ENCODE results near the gene THSD4.
"Not testable (repeated sequence)": the region's sequence is repeated elsewhere in the genome, so short reads cannot be mapped to it uniquely, and the experiment has no call there.

The THSD4 gene

DNA sequence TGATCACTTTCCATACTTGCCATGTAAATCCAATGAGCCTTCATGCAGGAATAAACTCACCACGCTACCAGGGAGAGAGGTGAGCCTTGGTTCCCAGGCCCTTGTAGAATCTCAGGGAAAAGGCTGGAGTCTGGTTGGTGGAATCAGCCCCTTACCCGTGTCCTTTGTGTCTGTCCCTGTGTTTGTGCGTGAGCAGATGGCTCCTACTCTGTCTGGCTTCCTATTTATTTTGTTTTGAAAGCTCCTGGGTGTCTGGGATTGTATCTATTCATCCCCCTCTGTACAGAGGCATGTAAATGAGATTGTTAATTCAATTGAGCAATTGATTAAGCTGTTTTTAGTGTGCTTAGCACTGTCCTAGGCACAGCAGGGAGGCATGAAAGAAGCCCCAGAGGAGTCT, 278.1 kb downstream of the THSD4 start:
- no peak for DNase-seq

DNA sequence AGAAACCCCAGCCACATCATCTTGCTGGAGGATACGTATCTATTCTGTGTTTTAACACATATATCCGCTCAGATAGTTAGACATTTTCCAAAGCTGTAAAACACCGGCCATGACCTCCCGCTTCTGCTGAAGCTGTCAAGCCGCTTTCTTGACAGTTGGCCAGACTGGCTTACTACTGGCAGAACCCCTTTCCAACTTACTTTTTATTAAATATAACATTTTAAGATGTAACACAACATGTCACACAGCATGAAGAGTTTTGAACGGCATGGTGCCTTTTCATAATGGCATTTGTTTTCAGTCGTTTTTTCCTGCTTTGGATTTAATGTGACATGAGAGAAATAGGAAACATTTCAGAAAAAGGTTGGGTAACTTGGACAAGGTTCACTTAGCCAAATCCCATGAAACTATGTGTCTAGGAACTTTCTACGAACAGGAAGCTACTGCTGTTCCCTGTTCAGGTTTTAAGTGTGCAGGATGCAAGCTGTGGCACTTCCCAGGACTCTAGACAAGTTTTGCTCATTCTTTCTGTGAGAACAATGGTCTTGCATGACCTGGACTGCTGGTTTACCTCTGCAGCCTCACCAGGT, 281.4 kb downstream of the THSD4 start:
- DNase-seq, result no peak

DNA sequence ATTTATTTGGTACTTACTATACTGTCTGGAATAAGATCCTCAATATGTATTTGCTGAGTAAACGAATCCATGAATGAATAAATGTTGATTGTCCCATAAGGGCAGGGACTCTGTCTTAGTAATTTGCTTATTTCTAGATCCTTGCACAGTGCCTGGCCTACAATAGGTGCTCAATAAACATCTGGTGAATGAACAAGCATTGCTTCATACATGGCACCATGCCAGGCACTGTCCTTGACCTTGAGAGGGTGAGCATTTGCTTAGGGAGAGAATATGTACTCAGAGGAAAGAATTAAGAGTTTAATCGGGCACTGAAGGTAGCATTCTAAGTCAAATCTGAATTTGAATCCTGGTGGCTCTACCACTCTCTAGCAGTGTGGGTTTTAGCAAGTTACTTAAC, 282.1 kb downstream of the THSD4 start:
- no peak for DNase-seq

DNA sequence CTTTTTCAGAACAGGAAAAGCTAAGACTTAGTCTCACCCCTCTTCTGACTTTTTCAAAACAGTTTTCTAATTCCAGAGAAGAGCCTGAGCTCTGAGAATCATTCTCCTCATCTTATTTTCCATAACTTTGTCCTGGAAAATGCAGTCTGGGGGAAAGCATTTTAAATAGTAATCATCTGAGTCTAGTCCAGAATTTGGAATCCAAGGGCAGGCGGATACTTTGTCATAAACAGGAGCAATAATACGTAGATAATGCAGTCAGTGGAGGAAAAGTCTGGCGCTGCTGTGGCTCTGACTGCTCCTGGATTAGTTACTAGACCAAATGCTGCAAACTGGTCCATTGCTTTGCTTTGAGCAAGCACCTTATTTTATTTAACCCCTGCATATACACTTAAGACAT, 285.0 kb downstream of the THSD4 start:
- DNase-seq, result no peak

DNA sequence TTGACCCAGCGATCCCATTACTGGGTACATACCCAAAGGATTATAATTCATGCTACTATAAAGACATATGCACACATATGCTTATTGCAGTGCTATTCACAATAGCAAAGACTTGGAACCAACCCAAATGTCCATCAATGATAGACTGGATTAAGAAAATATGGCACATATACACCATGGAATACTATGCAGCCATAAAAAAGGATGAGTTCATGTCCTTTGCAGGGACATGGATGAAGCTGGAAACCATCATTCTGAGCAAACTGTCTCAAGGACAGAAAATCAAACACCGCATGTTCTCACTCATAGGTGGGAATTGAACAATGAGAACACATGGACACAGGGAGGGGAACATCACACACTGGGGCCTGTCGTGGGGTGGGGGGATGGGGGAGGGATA, 286.5 kb downstream of the THSD4 start:
- not testable (repeated sequence) for DNase-seq

DNA sequence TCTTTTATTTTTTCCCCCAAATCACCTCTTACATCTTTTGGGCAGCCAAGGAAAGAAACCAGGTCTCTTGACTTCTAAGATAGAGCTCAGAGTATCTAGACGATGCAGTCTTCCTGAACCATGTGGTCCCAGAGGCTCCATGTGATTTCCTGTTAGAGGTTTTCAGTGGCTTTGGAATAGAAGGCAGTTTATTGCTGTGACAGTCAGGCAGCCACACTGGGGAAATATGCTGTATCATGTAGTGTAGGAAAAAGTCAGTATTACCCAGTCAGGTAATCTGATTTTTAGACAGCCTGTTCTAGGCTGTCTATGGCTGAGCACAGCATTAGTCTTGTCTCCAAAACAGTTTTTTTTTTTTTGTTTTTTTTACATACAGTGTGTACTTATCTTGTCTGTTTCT, 294.3 kb downstream of the THSD4 start:
- DNase-seq, result no peak

DNA sequence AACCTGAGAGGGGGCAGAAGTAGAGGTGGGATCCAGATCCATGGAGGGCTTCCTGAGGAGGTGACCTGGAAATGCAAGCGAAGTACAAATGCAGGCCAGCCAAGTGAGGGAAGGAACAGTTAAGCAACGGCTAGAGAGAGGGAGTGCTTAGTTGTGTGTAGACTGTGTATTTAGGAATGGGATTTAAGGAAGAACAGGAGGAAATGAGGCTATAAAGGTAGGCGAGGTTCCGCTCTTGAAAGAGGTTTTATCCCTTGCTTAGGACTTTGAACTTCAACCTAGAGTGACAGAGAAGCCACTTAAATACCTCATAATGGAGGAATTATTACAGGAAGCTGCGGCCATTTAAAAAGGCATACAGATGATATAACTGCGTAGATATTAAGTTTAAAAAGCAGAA, 295.1 kb downstream of the THSD4 start:
- no peak for DNase-seq

DNA sequence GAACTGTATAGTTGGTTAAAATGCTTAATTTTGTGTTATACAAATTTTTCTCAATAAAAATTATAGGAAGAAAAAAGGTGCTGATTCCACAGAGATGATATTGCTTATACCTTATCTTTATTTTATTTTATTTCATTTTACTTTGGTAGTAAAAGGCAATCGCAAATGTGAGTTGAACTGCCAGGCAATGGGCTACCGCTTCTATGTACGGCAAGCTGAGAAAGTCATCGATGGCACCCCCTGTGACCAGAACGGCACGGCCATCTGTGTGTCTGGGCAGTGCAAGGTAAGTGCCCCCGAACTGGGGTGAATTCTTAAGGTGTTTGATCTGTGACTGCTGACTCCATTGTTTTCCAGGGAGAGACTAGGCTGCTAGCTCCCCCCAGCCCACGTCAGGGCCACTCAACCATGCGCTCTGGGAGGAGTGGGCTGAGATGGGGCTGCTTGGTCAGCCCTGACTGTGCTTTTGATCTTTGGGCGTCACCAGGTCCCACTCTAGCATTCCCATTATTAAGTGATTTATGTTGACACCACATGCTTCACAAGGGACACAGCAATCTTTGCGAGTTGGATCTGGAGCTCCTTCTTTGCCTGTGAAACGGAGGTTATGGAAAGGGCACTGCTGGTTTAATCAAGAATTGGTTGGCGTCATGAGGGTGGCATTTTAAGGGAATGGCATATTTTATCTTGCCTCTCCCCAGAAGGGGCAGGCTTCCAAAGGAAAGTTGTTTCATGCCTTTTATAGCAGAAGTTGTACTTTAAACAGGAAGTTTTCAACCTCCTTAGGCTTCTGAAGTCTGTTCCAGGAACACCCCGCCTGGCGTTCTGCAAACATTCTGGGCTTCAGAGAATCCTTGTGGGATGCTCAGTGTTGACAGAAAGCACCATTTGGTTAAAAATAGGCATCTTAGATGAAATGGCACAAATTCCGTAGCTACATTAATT, 296.5 kb downstream of the THSD4 start:
- DNase-seq, result peak; percentile 74

DNA sequence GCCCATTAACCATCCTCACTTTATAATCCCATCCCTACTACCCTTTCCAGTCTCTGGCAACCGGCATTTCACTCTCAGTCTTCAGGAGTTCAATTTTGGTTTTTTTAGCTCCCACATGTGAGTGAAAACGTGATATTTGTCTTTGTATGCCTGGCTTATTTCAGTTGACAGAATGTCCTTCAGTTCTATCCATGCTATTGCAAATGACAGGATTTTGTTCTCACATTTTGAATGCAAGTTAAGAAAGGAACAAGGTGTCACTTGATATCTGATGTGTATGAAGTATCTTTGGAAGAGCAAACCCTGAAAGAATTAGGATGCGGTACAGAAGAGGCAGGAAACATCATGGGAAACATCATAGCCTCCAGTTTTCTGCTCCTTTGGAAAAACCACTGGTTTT, 298.1 kb downstream of the THSD4 start:
- no peak for DNase-seq

DNA sequence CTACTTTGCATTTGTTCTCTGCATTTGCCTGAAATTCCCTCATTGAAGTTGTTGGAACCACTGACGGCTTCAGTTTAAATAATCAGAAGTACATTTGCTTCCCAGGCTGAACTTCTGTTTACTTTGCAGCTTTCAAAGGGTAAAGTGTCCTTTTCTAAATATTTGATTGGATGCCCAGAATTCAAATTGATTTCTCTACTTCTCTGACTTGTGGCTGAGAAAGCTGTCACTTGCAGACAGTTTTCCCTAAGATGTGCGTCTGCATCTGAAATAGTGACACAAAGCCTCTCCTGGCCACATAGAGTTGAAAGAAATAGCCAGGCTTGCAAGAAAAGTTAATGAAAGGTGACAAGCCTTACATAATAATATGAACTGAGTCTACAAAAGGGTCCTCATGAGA, 299.6 kb downstream of the THSD4 start:
- no peak for DNase-seq

DNA sequence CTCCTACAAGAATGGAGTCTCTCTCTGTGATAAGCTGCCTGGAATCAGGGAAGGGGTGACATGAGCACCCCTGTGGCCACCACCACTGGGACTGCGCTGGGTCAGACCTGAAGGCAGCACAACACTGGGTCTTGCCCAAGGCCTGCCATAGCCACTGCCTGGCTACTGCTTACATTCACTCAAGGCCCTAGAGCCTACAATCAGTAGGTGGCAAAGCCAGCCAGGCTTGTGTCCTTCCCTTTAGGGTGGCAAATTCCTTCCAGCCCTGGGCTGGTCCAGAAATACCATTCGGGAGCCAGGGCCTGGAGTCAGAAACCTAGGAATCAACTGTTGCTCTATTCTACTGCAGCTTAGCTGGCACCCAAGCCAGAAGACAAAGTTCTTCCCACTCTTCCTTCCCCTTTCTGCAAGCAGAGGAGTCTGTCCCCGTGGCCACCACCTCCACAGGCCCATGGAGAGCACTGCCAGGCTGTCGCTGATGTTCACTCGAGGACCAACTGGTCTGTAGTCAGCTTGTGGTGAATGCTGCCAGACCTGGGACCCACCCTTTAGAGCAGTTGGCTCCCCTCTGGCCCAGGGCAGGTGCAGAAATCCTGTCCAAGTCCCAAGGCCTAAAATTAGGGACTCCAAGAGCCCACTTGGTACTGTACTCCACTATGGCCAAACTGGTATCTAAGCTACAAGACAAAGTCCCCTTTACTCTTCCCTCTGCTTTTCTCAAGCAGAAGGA, 307.4 kb downstream of the THSD4 start:
- no peak for DNase-seq

DNA sequence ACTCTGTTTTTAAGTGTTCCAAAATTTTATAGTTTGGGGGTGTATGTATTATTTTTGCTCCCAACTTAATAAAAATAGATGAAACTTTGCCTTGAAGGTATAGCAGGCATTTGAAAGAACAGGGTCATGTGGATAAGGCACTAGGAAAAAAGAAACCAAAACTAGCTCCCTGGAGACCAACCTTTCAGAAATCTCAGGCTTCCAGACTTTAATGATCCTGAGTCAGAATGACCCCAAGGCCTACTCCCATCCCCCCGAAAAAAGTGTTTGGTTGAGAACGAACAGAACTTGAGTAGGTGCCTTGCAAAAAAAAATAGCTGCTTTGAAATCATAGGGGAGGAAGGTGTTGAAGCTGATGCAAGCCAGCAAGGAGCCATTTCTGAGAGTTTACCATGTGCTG, 309.5 kb downstream of the THSD4 start:
- no peak for DNase-seq

DNA sequence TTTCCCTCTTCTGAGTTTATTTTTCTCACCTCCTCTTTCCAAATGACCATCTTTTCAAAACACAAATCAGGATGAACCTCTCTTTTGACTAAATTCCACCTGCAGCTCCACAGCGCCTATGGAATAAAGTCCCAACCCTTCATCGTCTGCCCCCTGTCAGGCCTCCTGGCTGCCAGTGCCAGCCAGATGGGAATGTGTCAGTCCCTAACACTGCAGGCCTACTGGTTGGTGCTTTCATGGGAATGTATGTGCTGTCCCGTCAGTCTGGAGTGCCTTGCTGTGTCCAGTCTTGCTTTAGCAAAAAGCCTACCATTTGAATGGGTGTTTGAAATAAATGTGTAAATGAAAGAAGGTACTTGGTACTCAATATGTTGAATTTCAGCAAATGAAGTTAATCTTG, 310.1 kb downstream of the THSD4 start:
- DNase-seq, result no peak

DNA sequence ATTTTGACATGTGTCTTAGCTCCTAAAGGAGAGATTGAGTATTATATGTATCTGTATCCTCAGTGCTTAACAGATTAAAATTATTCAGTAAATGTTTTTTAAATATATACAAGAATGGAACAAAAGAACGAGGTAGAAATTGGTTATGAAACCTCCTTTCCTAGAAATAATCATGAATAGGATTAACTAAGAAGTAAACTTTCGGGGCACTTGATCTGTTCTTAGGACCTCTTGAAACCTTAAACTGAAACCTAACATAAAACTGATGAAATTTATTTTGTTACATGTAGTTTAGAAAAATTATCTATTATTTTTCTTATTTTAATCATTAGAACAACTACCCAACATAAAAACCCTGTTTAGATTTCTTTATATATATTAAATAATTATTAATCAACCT, 311.5 kb downstream of the THSD4 start:
- no peak for DNase-seq

DNA sequence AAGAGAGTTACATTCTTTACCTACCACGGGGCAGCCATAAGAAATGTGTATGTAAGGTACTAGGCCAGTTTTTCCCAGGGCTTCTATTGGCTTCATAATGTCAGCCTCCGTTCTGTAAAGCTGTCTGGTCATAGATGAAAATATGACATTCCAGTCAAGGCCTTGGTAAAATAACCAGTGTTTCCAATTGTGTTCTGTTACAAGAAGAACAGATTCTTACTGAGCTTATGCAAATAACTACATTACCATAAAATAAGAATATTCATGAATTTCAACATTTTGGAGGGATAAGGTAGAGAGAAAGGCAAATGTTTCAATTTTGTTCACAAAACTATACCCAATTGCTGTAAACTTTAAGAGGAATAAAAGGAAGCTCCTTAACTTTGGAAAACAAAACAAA, 315.5 kb downstream of the THSD4 start:
- DNase-seq, result no peak

DNA sequence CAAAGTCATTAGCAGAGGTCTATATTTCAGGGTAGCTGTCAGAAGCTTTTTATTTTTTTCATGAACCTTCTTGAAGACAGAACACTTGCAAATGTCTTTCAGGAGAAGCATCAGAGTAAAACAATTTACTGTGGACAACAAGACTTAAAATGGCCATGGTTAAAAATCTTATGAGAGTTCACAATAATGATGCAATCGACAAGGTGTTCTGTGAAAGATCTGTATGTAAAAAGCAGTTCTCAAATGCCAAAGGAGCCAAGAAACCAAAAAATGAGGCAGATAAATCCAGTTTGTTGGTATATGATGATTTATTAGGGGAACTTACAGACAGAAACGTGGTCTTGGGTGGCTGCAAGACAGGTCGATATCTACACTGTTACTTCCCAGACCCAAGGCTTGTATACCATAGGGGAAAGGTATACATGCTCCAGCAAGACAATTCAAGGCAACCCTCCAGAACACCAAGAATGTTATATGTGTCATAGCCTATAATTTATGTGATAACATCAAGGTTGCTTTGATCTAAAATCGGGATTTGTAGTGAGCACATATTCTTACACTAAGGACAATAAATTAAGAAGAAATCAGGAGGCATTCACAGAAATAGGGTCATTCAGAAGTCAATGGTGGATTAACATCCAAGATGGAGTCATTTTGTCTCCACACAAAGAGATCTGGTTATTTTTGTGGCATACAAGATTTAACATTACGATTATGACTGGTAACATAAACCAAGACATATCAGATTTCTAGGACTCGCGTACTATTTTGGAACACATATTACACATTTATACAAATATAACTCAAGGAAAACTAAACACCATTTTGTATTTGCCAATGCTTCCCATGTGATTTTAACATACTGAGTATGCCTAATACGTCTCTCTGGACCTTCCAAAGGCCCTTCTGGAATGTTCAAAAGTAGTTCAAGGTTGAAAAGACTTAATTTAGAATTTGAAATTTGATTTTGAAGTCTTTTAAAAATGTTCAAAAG, 316.4 kb downstream of the THSD4 start:
- DNase-seq, result no peak

DNA sequence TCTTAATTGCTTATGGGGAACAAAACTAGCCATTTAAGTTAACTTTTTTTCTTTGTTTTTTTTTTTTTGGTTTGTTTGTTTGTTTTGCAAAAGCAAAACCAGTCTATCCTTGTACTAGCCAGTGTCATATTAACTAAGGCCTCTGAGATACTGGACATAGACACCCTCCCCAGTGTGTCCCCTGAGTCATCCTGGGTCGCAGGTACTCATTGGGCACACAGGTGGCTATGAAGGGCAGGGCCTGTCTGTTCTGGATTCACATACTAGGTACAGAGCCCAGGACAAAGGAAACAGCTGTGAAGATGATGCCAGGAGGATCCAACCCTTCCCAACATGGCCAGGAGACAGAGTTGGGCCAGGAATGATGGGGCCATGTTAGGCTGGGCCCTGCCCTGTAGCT, 318.1 kb downstream of the THSD4 start:
- no peak for DNase-seq

DNA sequence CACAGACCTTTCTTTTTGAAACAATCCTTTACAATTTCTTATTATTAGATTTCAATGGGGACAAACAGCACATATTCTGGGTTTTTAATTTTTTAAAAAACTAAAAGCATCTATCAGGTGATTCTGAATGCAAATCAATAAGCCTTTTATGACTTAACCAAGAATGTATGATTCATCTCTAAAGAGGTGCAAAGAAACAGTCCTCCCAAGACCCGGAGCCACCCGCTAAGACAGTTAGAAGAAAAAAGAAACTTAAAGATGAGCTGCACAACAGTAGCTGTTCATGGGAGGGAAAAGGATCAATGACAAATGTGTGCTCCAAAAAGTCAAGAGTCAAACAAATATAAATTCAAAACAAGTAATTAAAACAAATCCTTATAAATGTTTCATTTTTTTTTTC, 319.5 kb downstream of the THSD4 start:
- no peak for DNase-seq

DNA sequence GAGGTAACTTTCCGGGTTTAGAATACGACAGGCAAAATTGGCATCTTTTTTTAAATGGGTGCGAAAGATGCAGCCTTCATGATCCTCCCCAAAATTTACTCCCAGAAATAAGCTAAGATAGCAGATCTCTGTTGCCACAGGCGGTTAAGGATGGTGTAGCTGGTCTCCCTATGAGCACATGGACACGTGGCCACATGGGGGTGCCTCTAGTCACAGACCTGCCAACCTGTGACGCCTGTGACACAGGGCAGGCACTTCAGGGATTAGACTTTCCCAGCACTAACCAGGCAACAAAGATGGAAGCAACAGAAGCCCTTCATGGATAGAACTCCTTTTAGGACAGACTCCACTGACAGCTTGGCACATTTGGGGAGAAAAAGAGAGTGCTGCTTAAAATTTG, 320.3 kb downstream of the THSD4 start:
- no peak for DNase-seq

DNA sequence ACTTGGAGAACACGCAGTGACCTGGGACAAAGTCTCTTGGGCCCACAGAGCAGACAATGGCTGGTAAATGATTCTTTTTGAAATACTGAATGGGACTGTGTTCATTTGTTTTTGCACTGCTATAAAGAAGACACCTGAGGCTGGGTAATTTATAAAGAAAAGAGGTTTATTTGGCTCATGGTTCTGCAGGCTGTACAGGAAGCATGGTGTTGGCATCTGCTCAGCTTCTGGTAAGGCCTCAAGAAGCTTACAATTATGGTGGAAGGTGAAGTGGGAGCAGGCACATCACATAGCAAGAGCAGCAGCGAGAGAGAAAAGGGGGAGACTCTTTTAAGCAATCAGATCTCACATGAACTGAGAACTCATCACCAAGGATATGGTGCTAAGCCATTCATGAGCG, 321.6 kb downstream of the THSD4 start:
- no peak for DNase-seq

DNA sequence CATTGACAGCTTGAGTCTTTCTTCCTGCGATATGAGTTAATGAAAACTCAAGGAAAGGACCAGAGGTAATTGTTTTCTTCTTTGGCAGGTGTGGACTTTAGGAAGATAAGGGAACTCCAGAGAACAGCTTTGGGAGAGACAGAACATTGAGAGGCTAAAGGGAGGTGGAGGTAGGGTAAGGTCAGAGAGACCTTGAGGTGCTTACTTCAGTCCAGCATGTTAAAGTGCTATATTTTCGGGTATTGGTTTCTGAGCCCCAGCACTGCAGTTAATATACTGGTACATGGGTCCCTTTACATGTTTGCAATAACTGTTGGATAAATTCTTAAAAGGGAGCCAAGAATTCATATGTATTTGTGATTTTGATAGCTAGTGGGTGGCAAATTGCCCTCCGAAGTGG, 322.1 kb downstream of the THSD4 start:
- no peak for DNase-seq

DNA sequence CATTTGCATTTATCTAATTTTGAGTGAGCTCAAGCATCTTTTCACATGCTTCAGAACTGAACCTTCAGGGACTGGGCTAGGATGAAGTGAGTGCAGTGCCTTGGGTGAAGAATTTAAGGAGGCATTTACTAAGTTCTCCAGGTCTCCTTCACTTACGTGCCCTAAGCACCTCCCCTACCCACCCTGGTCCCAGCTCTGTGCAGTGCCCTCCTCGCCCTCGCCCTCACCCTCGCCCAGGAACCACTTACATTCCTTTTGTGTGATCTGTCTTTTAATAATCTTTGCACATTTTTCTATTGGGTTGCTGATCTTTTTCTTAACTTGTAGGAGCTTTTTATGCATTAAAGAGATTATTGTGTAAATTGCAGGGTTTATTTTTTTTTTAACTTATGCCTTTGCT, 322.6 kb downstream of the THSD4 start:
- no peak for DNase-seq

DNA sequence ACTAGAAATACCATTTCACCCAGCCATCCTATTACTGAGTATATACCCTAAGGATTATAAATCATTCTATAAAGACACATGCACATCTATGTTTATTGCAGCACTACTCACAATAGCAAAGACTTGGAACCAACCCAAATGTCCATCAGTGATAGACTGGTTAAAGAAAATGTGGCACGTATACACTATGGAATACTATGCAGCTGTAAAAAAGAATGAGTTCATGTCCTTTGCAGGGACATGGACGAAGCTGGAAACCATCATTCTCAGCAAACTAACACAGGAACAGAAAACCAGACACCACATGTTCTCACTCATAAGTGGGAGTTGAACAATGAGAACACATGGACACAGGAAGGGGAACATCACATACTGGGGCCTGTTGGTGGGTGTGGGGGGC, 324.2 kb downstream of the THSD4 start:
- DNase-seq, result not testable (repeated sequence)

All from islet precursor cell (in vitro differentiated cells).